ENCODE data around the gene MRPS25.

Gene MRPS25

DNA sequence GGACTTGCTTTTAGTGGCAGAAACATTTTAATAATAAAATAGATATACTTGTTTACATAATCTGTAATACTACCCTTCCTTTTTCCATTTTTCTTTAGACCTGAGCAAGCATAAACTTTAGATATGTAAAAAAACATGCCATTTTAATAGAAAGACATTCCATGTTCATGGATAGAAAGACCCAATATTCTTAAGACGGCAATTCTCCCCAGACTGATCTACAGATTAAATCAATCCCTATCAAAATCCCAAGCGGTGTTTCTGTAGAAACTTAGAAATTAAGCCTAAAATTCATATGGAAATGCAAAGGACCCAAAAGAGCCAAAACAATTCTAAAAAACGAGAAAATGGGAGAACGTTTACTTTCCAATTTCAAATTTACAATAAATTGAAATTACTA is 11.6 kb downstream of the MRPS25 start:
- Histone ChIP-seq H3K4me1 (ENCODE audit: insufficient read depth, low read length, severe bottlenecking) (peaks cover 37% of the 10 kb centered on the region), H3K9me2 (ENCODE audit: low read depth, low read length) (no peaks in the 10 kb centered on the region), H3K27ac (ENCODE audit: low read depth, low read length, poor library complexity, severe bottlenecking) (no peak overlapping the region), H3K4me3 (ENCODE audit: low read depth, low read length, poor library complexity, severe bottlenecking) (no peak overlapping the region), H4K20me1 (ENCODE audit: insufficient read depth, low read length) (no peaks in the 10 kb centered on the region; the same call in 1 of the 2 replicates), H3F3A (ENCODE audit: insufficient read depth, low read length) (0 out of 2 replicates have a peak, but pooled peaks cover 4% of the 10 kb centered on the region), H3K79me2 (ENCODE audit: insufficient read depth, low read length) (peaks cover 49% of the 10 kb centered on the region), H3K4me2 (ENCODE audit: low read length) (no peak overlapping the region), H3K9ac (ENCODE audit: low read length) (no peak overlapping the region), H3K36me3 (ENCODE audit: insufficient read depth, low read length) (peaks cover 92% of the 10 kb centered on the region), H3K9me3 (ENCODE audit: low read length) (no peaks in the 10 kb centered on the region), H2AFZ (ENCODE audit: low read length) (no peak overlapping the region), H3K27me3 (ENCODE audit: insufficient read depth, low read length) (no peaks in the 10 kb centered on the region)
- TF ChIP-seq EZH2 (IDR thresholded peaks at IDR 0.05; ENCODE audit: borderline replicate concordance, low read length) = no peak
- TF ChIP-seq, protein P1, sequence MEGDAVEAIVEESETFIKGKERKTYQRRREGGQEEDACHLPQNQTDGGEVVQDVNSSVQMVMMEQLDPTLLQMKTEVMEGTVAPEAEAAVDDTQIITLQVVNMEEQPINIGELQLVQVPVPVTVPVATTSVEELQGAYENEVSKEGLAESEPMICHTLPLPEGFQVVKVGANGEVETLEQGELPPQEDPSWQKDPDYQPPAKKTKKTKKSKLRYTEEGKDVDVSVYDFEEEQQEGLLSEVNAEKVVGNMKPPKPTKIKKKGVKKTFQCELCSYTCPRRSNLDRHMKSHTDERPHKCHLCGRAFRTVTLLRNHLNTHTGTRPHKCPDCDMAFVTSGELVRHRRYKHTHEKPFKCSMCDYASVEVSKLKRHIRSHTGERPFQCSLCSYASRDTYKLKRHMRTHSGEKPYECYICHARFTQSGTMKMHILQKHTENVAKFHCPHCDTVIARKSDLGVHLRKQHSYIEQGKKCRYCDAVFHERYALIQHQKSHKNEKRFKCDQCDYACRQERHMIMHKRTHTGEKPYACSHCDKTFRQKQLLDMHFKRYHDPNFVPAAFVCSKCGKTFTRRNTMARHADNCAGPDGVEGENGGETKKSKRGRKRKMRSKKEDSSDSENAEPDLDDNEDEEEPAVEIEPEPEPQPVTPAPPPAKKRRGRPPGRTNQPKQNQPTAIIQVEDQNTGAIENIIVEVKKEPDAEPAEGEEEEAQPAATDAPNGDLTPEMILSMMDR (IDR thresholded peaks at IDR 0.05; ENCODE audit: low read length) = no peak

DNA sequence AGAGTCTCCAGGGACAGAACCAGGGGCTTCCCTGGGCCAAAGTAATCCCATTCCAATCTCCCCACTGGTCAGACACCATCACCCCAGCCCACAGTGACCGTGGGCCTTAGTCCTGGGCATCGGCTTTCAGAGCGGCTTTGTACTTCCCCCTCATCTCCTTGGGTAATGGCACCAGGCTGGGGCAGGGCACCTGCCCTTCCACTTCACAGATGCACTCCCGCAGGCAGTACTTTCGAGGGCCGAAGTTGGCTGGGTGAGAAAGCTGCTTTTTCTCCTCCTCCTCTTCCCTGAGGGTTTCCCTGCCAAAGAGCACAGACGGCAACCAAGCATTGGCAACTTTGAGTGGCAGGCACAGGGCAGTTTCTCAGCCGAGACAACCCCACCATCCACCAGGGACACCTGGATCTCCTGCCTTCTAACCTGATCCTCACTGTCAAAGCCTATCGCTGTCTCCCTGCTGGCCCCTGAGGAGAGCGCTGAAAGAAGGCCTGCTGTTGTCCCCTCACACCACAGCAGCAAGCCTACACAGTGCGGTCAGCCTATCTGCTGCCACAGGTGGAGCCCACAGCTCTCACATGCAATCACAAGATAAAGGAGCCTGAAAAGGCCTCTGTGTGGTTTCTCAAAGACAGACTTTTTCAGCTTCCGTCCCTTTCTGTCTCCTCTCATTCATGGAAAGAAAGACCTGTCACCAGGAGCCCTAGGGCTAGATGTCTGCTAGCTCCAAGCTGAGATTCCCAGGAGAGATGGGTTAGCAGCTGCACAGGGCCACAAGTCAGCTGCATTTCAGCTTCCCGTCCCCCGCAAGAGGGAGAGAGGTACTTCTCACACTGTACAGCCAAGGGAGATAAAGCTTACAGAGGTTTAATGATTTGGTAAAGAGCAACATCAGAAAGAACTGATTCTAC is 12.5 kb downstream of the MRPS25 start:
- H3K4me1 ChIP-seq (ENCODE audit: insufficient read depth, low read length, severe bottlenecking) = peaks cover 37% of the 10 kb centered on the region
- no peak overlapping the region for H2AFZ ChIP-seq (ENCODE audit: low read length)
- H3K79me2 ChIP-seq (ENCODE audit: insufficient read depth, low read length) = peaks cover 46% of the 10 kb centered on the region
- H3K36me3 ChIP-seq (ENCODE audit: insufficient read depth, low read length) = peaks cover 93% of the 10 kb centered on the region
- H3K9me3 ChIP-seq (ENCODE audit: low read length) = no peaks in the 10 kb centered on the region
- TF ChIP-seq EZH2 (IDR thresholded peaks at IDR 0.05; ENCODE audit: borderline replicate concordance, low read length) = no peak
- TF ChIP-seq, protein P1 (IDR thresholded peaks at IDR 0.05; ENCODE audit: low read length) = no peak
- H3K27ac ChIP-seq (ENCODE audit: low read depth, low read length, poor library complexity, severe bottlenecking) = peak overlapping the region; percentile 44
- no peak overlapping the region for H3K4me2 ChIP-seq (ENCODE audit: low read length)
- no peak overlapping the region for H3K9ac ChIP-seq (ENCODE audit: low read length)
- H4K20me1 ChIP-seq (ENCODE audit: insufficient read depth, low read length) = no peaks in the 10 kb centered on the region; the same call in 1 of the 2 replicates
- no peak overlapping the region for H3K4me3 ChIP-seq (ENCODE audit: low read depth, low read length, poor library complexity, severe bottlenecking)
- H3K9me2 ChIP-seq (ENCODE audit: low read depth, low read length) = no peaks in the 10 kb centered on the region
- 0 out of 2 replicates have a peak, but pooled peaks cover 4% of the 10 kb centered on the region for H3F3A ChIP-seq (ENCODE audit: insufficient read depth, low read length)
- no peaks in the 10 kb centered on the region for H3K27me3 ChIP-seq (ENCODE audit: insufficient read depth, low read length)

DNA sequence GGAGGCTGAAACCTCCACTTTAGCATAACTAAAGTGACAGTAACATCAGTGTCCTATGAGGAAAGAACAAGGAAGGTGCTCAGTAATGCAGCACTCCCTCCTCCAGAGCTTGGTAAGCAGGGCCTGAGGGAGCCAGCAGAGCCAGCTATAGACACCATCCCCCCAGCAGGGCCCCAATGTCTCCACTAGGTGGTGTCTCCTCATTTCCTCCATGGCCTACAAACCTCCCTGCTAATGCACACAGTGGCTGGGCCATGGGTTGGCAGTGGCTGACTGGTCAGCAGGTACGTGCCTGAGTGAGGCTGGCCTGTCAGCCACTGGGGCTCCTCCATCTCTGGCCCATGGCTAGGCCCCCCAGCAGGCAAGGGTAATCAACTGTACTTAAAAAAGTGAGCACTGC is 13.6 kb downstream of the MRPS25 start:
- no peak overlapping the region for H3K4me3 ChIP-seq (ENCODE audit: low read depth, low read length, poor library complexity, severe bottlenecking)
- no peak for TF ChIP-seq EZH2 (IDR thresholded peaks at IDR 0.05; ENCODE audit: borderline replicate concordance, low read length)
- TF ChIP-seq, protein P1 (IDR thresholded peaks at IDR 0.05; ENCODE audit: low read length) = peak; percentile 90
- no peak overlapping the region for H3K9ac ChIP-seq (ENCODE audit: low read length)
- peaks cover 35% of the 10 kb centered on the region for H3K79me2 ChIP-seq (ENCODE audit: insufficient read depth, low read length)
- no peak overlapping the region for H2AFZ ChIP-seq (ENCODE audit: low read length)
- peaks cover 93% of the 10 kb centered on the region for H3K36me3 ChIP-seq (ENCODE audit: insufficient read depth, low read length)
- H3F3A ChIP-seq (ENCODE audit: insufficient read depth, low read length) = 0 out of 2 replicates have a peak, but pooled peaks cover 4% of the 10 kb centered on the region
- H3K4me2 ChIP-seq (ENCODE audit: low read length) = no peak overlapping the region; the same call in 1 of the 2 replicates
- H3K27me3 ChIP-seq (ENCODE audit: insufficient read depth, low read length) = no peaks in the 10 kb centered on the region
- H3K9me2 ChIP-seq (ENCODE audit: low read depth, low read length) = no peaks in the 10 kb centered on the region
- no peaks in the 10 kb centered on the region; the same call in 1 of the 2 replicates for H4K20me1 ChIP-seq (ENCODE audit: insufficient read depth, low read length)
- H3K4me1 ChIP-seq (ENCODE audit: insufficient read depth, low read length, severe bottlenecking) = peaks cover 37% of the 10 kb centered on the region
- H3K9me3 ChIP-seq (ENCODE audit: low read length) = no peaks in the 10 kb centered on the region
- H3K27ac ChIP-seq (ENCODE audit: low read depth, low read length, poor library complexity, severe bottlenecking) = peak overlapping the region; percentile 83
